NCI-H146 treated with DMSO at 0.1 percent for 48 hours (cell line): ENCODE data around the gene RAD51B.

ENCODE experiments used
- DNase-seq: peaks from one replicate; lab custom pipeline; 2025; ENCODE audit not compliant: unreplicated experiment; lab: John Stamatoyannopoulos, UW

RAD51B gene

GRCh38 chr14:67889455-67889854 is 69.9 kb downstream of the RAD51B start:
- no peak for DNase-seq

GRCh38 chr14:67892466-67893100 is 73.0 kb downstream of the RAD51B start:
- no peak for DNase-seq

GRCh38 chr14:67900231-67900630 is 80.7 kb downstream of the RAD51B start:
- no peak for DNase-seq

GRCh38 chr14:67908052-67908754 is 88.6 kb downstream of the RAD51B start:
- no peak for DNase-seq

- no peak for DNase-seq
These were observed 92.0 kb downstream of the RAD51B start for GRCh38 chr14:67911562-67911961.

GRCh38 chr14:67916430-67916829 is 96.9 kb downstream of the RAD51B start:
- no peak for DNase-seq

- DNase-seq = no peak
These were observed 97.4 kb downstream of the RAD51B start for GRCh38 chr14:67917006-67917405.

GRCh38 chr14:67918838-67919237 is 99.3 kb downstream of the RAD51B start:
- DNase-seq = no peak

GRCh38 chr14:67919259-67920032 is 99.9 kb downstream of the RAD51B start:
- DNase-seq = no peak

GRCh38 chr14:67926821-67927220 is 107.2 kb downstream of the RAD51B start:
- no peak for DNase-seq

- no peak for DNase-seq
These were observed 107.7 kb downstream of the RAD51B start for GRCh38 chr14:67927244-67927643.

- no peak for DNase-seq
These were observed 108.8 kb downstream of the RAD51B start for GRCh38 chr14:67928375-67928774.

GRCh38 chr14:67932708-67933246 is 113.2 kb downstream of the RAD51B start:
- DNase-seq = no peak

GRCh38 chr14:67933266-67933665 is 113.7 kb downstream of the RAD51B start:
- DNase-seq = no peak

- peak; percentile 2 for DNase-seq
These were observed 114.5 kb downstream of the RAD51B start for GRCh38 chr14:67934087-67934486.

GRCh38 chr14:67934862-67935261 is 115.3 kb downstream of the RAD51B start:
- no peak for DNase-seq

GRCh38 chr14:67935371-67935770 is 115.8 kb downstream of the RAD51B start:
- no peak for DNase-seq

GRCh38 chr14:67938071-67938470 is 118.5 kb downstream of the RAD51B start:
- DNase-seq = no peak

- no peak for DNase-seq
These were observed 121.2 kb downstream of the RAD51B start for GRCh38 chr14:67940486-67941455.

- no peak for DNase-seq
These were observed 122.0 kb downstream of the RAD51B start for GRCh38 chr14:67941456-67942018.
